ENCODE results near the gene CDC42BPG. TPM values are rescaled to one million over a fixed set of nuclear protein-coding genes. Genes with fewer than 3 reads are reported as not detected.
A peak's percentile ranks its signal among the peaks of the same experiment; 100 is the strongest.

CDC42BPG gene
- total and polyA plus RNA-seq, 8 donors, result 9.7 to 23.8 (median 13.2) TPM

DNA sequence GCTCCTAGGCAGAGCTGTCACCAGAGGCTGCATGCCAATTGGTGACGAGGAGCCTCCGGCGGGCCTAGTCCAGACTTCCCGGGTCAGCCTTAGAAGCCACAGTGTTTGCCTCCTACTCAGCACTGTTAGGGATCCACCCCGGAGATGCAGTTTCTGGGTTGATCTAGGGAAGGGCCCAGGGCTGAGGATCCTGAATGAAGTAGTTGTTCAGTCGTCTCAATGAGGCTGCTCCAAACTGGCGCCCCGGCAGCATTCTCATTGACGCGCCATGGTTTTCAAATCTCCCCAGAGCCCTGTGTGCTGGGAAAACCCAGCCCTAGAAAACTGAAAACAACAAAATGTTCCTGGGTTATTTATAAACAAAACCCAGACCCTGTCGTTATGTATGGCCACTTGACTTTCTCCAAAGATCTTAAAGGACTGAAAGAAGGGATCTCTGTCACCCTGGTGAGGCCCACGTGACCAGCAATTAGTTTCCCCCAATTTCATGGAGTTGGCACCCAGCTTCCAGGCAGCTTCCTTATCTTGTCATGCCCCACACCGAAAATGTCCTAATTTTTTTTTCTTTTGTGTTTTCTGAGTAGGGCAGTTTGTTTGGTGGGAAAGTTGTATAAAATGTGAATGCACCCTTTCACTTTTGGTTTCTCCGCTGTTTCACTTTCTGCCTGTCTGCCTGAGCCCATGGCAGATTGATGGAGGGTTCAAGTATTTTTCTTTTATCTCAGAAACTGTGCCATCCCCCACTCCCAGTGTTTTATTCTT lies 36.0 kb upstream of the CDC42BPG start:
- DNase-seq (no peak), ATAC-seq (no peak), FAIRE-seq (no peak)
- intact Hi-C loops (cut with DNase I), result no loop called here
- H3K27ac ChIP-seq, result no peak overlapping the region
- 79% methylated on average over 14 of the region's 14 CpGs for WGBS, 2 donors
- H3K36me3 ChIP-seq, result no peaks in the 10 kb centered on the region
- no peaks in the 10 kb centered on the region for H3K9me3 ChIP-seq
- H3K27me3 ChIP-seq, result no peaks in the 10 kb centered on the region
- no peak overlapping the region for H3K4me3 ChIP-seq
- TF ChIP-seq, protein P1, sequence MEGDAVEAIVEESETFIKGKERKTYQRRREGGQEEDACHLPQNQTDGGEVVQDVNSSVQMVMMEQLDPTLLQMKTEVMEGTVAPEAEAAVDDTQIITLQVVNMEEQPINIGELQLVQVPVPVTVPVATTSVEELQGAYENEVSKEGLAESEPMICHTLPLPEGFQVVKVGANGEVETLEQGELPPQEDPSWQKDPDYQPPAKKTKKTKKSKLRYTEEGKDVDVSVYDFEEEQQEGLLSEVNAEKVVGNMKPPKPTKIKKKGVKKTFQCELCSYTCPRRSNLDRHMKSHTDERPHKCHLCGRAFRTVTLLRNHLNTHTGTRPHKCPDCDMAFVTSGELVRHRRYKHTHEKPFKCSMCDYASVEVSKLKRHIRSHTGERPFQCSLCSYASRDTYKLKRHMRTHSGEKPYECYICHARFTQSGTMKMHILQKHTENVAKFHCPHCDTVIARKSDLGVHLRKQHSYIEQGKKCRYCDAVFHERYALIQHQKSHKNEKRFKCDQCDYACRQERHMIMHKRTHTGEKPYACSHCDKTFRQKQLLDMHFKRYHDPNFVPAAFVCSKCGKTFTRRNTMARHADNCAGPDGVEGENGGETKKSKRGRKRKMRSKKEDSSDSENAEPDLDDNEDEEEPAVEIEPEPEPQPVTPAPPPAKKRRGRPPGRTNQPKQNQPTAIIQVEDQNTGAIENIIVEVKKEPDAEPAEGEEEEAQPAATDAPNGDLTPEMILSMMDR (IDR thresholded peaks at IDR 0.05), result no peak
- peaks cover 4 to 22% (median 18%) of the 10 kb centered on the region in 3 donors for H3K4me1 ChIP-seq

DNA sequence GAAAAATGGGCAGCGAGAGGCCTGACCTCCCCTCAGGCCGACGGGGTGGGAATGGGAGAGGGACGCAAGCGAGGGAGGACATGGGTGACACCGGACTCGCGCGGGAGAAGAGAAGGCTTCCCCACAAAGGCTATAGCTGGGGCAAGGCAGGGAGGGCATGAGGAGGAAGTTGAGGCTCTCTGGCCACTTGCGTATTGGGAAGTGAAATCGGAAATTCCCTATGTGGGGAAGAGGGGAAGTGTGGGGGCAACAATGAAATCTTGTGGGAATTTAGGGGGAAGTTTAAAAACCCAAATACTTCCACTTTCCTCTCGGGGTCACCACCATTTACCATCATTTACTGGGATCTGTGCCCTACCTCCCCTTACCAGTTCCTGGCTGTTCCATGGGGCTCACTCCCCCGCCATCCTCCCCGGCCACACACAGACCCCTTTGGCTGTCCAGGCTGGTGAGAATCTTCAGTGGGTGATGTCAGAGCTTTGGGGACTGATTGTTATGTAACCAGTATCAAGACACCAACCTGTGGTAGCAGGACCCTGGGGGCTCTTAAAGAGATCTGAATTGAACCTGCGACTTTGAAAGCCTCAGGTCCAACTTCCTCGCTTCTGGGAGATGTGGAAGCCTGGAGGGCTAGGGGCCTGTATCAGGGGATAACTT lies 34.9 kb upstream of the CDC42BPG start:
- WGBS, 2 donors, result 16% methylated on average over 16 of the region's 16 CpGs
- peaks cover 4 to 22% (median 18%) of the 10 kb centered on the region in 3 donors for H3K4me1 ChIP-seq
- TF ChIP-seq, protein P1 (IDR thresholded peaks at IDR 0.05), result no peak
- peak overlapping the region; percentile 56 to 97 (median 74) for H3K4me3 ChIP-seq
- intact Hi-C loops (cut with DNase I), result no loop called here
- DNase-seq, result no peak
- H3K27ac ChIP-seq, result peak overlapping the region; percentile 76 to 91 (median 83)
- H3K36me3 ChIP-seq, result no peaks in the 10 kb centered on the region
- H3K9me3 ChIP-seq, result no peaks in the 10 kb centered on the region
- ATAC-seq, result peak; percentile 0 to 9 (median 5)
- no peaks in the 10 kb centered on the region for H3K27me3 ChIP-seq
- FAIRE-seq, result no peak

DNA sequence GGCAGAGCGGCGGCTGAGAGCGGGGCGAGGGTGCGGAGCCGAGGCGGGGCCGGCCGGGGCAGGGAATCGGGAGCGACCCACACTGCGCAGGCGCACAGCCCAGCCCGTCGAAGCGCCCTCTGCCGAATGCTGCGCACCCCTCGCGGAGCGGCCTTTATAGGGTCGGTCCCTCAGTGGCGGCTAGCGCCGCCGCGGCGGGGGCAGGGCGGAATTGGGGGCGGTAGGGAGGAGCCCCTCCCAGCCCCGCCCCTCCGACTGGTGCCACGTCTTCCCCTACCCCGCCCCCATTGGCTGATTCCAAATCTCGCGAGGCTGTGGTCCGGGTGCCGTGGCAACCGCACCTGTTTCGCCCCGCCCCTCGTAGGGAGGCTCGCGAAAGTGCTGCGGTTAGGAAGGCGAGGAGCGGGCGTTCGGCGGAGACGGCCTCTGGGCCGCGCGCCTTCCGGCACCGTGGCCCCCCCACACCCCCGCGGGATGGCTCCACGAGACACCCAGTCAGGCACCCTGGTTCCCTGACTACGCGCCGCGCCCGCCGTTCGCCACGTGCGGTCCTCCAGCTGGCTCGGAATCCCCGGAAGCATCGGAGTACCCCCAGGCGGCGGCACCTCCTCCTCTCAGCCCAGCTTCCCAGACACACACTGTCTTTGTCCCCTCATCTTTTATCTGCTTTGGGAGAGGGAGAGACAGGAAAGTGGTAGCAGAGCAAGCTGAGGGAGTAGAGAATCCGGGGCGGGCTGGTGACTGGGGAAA lies 34.2 kb upstream of the CDC42BPG start, which contains the start of gene EHD1:
EHD1 (minus strand) TSS at position 128 of the 750 bp plus-strand sequence. CDS start 157 bp downstream, outside the sequence.
- Histone ChIP-seq H3K4me1 (peaks cover 4 to 22% (median 18%) of the 10 kb centered on the region in 3 donors), H3K9me3 (no peaks in the 10 kb centered on the region), H3K4me3 (peak within 1 kb of the TSS; percentile 65 to 97 (median 81)), H3K27me3 (no peaks in the 10 kb centered on the region), H3K27ac (peak within 1 kb of the TSS; percentile 76 to 91 (median 83)), H3K36me3 (no peaks in the 10 kb centered on the region)
- intact Hi-C loops (cut with DNase I), result no loop called here
- TF ChIP-seq, protein P1 (IDR thresholded peaks at IDR 0.05), result peak in 2 of 4 donors; percentile 20 to 31
- DNase-seq (peak; percentile 98 to 100 (median 99)), FAIRE-seq (no peak), ATAC-seq (peak; percentile 90 to 95 (median 93))
- 0 to 1% methylated on average over 50 to 75 of the region's 75 CpGs for WGBS, 2 donors

DNA sequence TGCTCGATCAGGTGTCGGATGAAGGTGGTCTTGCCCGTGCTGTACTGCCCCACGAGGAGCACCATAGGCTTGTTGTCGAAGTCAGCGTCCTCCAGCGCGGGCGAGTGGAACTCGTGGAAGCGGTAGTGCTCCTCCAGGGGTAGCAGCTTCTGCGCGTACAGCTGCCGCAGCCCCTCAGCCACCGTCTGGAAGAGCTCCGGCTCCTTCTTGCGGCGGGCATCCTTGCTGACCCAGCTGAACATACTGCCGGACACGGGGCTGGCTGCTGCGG lies 33.7 kb upstream of the CDC42BPG start:
- Histone ChIP-seq H3K4me3 (peak overlapping the region; percentile 53 to 97 (median 72)), H3K4me1 (peaks cover 4 to 22% (median 18%) of the 10 kb centered on the region in 3 donors), H3K27ac (peak overlapping the region; percentile 29 to 76 (median 64)), H3K9me3 (no peaks in the 10 kb centered on the region), H3K27me3 (no peaks in the 10 kb centered on the region), H3K36me3 (peaks cover 0 to 4% (median 0%) of the 10 kb centered on the region in 3 donors)
- FAIRE-seq (no peak), ATAC-seq (peak; percentile 26 to 51 (median 38)), DNase-seq (peak in 1 of 6 donors; percentile 75)
- TF ChIP-seq, protein P1 (IDR thresholded peaks at IDR 0.05), result no peak
- intact Hi-C loops (cut with DNase I), result no loop called here
- 0 to 1% methylated on average over 20 to 21 of the region's 21 CpGs for WGBS, 2 donors
